Measurements from ENCODE around the gene RAMACL.

DNA sequence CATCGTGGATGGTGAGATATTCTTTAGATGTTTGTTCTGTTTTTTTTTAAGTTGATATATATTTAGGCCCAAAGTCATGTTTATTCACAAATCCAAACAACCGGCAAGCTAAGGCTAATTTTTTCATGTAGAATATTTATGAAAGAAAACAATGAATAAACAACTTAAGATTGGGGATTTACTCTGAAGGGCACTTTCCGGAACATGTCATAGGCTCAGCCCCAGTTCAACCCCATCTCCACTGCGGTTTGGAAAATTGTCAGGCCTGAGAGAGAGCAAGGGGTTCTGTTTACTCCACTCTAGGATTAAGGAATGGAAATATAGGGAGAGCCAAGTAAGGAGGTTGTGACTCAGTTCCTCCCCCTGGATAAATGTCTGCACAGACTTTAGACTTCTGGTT, 22.3 kb upstream of the RAMACL start:
- TF ChIP-seq, protein P1, sequence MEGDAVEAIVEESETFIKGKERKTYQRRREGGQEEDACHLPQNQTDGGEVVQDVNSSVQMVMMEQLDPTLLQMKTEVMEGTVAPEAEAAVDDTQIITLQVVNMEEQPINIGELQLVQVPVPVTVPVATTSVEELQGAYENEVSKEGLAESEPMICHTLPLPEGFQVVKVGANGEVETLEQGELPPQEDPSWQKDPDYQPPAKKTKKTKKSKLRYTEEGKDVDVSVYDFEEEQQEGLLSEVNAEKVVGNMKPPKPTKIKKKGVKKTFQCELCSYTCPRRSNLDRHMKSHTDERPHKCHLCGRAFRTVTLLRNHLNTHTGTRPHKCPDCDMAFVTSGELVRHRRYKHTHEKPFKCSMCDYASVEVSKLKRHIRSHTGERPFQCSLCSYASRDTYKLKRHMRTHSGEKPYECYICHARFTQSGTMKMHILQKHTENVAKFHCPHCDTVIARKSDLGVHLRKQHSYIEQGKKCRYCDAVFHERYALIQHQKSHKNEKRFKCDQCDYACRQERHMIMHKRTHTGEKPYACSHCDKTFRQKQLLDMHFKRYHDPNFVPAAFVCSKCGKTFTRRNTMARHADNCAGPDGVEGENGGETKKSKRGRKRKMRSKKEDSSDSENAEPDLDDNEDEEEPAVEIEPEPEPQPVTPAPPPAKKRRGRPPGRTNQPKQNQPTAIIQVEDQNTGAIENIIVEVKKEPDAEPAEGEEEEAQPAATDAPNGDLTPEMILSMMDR (IDR thresholded peaks at IDR 0.05; ENCODE audit: low read depth, low read length, missing input control), result no peak
- TF ChIP-seq, protein P2, sequence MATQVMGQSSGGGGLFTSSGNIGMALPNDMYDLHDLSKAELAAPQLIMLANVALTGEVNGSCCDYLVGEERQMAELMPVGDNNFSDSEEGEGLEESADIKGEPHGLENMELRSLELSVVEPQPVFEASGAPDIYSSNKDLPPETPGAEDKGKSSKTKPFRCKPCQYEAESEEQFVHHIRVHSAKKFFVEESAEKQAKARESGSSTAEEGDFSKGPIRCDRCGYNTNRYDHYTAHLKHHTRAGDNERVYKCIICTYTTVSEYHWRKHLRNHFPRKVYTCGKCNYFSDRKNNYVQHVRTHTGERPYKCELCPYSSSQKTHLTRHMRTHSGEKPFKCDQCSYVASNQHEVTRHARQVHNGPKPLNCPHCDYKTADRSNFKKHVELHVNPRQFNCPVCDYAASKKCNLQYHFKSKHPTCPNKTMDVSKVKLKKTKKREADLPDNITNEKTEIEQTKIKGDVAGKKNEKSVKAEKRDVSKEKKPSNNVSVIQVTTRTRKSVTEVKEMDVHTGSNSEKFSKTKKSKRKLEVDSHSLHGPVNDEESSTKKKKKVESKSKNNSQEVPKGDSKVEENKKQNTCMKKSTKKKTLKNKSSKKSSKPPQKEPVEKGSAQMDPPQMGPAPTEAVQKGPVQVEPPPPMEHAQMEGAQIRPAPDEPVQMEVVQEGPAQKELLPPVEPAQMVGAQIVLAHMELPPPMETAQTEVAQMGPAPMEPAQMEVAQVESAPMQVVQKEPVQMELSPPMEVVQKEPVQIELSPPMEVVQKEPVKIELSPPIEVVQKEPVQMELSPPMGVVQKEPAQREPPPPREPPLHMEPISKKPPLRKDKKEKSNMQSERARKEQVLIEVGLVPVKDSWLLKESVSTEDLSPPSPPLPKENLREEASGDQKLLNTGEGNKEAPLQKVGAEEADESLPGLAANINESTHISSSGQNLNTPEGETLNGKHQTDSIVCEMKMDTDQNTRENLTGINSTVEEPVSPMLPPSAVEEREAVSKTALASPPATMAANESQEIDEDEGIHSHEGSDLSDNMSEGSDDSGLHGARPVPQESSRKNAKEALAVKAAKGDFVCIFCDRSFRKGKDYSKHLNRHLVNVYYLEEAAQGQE (IDR thresholded peaks at IDR 0.05), result no peak
- no peak for TF ChIP-seq TAF1 (conservative IDR thresholded peaks at IDR 0.05)
- TF ChIP-seq ATF3 (IDR thresholded peaks at IDR 0.05), result no peak
- no peak for TF ChIP-seq YY1 (IDR thresholded peaks at IDR 0.05)
- no peak for TF ChIP-seq NR2F2 (IDR thresholded peaks at IDR 0.05)
- TF ChIP-seq, protein P3, sequence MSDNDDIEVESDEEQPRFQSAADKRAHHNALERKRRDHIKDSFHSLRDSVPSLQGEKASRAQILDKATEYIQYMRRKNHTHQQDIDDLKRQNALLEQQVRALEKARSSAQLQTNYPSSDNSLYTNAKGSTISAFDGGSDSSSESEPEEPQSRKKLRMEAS (IDR thresholded peaks at IDR 0.05), result no peak
- no peak for TF ChIP-seq RAD21 (IDR thresholded peaks at IDR 0.05)
- TF ChIP-seq SP1 (IDR thresholded peaks at IDR 0.05), result no peak
- no peak for TF ChIP-seq RXRA (IDR thresholded peaks at IDR 0.05)
- no peak for TF ChIP-seq GABPA (IDR thresholded peaks at IDR 0.05 in 1 of 2, conservative IDR thresholded peaks at IDR 0.05 in 1 of 2)
